Measurements from ENCODE around the gene ZNF326. TPM values are rescaled to one million over a fixed set of nuclear protein-coding genes. Genes with fewer than 3 reads are reported as not detected.

Gene ZNF326
- total and polyA plus RNA-seq, 2 of the 8 experiments (the other 6 are each of a cell fraction or from before 2014, with no cell fraction given) = 12.2 to 30.6 TPM

GRCh38 chr1:89994231-89994804 is 592 bp upstream of the ZNF326 start (continued):
- no peak for TF ChIP-seq CTCF (IDR thresholded peaks at IDR 0.05; ENCODE audit: control extremely low read depth in 1 of 3, insufficient read depth in 1 of 3, low read depth in 1 of 3, low read length in 3 of 3)

Data from H1 (cell line).